Lung (tissue), 12 donors: ENCODE results near the gene TDRD6. TPM values are rescaled to one million over a fixed set of nuclear protein-coding genes. Genes with fewer than 3 reads are reported as not detected.

ENCODE experiments used
- ATAC-seq: fragments of 200-7000 bp; cut with Tn5 transposase; one replicate; pipeline ENCODE4 v1.9.1; 2020; ENCODE audit warnings: moderate number of reproducible peaks; ENCODE audit not compliant: insufficient read depth, low FRiP score
- DNase-seq, 3 donors: peaks; one replicate each; pipeline ENCODE4 v3.0.0-alpha.2; 2013 to 2017
- H3K27ac ChIP-seq, 2 donors: one replicate each; pipeline ENCODE4 v1.5.1; 2013; ENCODE audit warnings: mild to moderate bottlenecking in 2 of 2, moderate library complexity in 2 of 2, control low read depth in 1 of 2, inconsistent platforms in 1 of 2, low read depth in 1 of 2, low read length in 1 of 2
- H3K27me3 ChIP-seq, 3 donors: one replicate each; pipeline ENCODE4 v1.5.1; 2013; ENCODE audit warnings: low read length in 2 of 3; ENCODE audit not compliant: control insufficient read depth in 3 of 3, insufficient read depth in 3 of 3
- H3K36me3 ChIP-seq, 4 donors: one replicate each; pipeline ENCODE4 v1.5.1; 2013; ENCODE audit warnings: low read length in 4 of 4, mild to moderate bottlenecking in 1 of 4, moderate library complexity in 1 of 4; ENCODE audit not compliant: control insufficient read depth in 4 of 4, insufficient read depth in 4 of 4
- H3K4me1 ChIP-seq, 5 donors: one replicate each; pipeline ENCODE4 v1.5.1; 2013; ENCODE audit warnings: low read length in 5 of 5, mild to moderate bottlenecking in 2 of 5, moderate library complexity in 1 of 5; ENCODE audit not compliant: control insufficient read depth in 5 of 5, insufficient read depth in 5 of 5
- H3K4me3 ChIP-seq: one replicate; pipeline ENCODE4 v1.5.1; 2013; ENCODE audit warnings: mild to moderate bottlenecking, control low read depth, moderate library complexity
- H3K9ac ChIP-seq, 2 donors: one replicate each; pipeline ENCODE4 v1.5.1; 2013; ENCODE audit warnings: low read length in 2 of 2, control low read depth in 1 of 2; ENCODE audit not compliant: insufficient read depth in 1 of 2
- H3K9me3 ChIP-seq, 4 donors: one replicate each; pipeline ENCODE4 v1.5.1; 2013; ENCODE audit warnings: low read length in 3 of 4, mild to moderate bottlenecking in 1 of 4, moderate library complexity in 1 of 4; ENCODE audit not compliant: control insufficient read depth in 4 of 4, insufficient read depth in 3 of 4
- CTCF ChIP-seq: IDR thresholded peaks from 2 replicates; pipeline ENCODE4 v1.5.1; 2012; ENCODE audit warnings: mild to moderate bottlenecking; ENCODE audit errors: control extremely low read depth, extremely low read depth
- WGBS, 2 donors: extraction: QIAGEN DNeasy Blood & Tissue Kit; methylation state at CpG; one replicate each; pipeline ENCODE4 v1.1.7; 2013; 5-methylcytosine and 5-hydroxymethylcytosine counted together
- polyA plus RNA-seq, 2 donors: library from polyadenylated mRNA; stranded (reverse); fragments of 200-250 nt; gene quantifications; one replicate each; pipeline ENCODE4 v1.2.1, GENCODE V29; 2013
- total RNA-seq, 2 donors: library from RNA; depleted of rRNA in 1 of 2; stranded (reverse); fragments of >200 nt in 1 of 2; gene quantifications; one replicate each; pipeline ENCODE4 v1.2.1, GENCODE V29; 2014 to 2021
- donor health status: control.
- donor health status: control.
- donor health status: Bipolar disorder and iron deficiency.
- donor health status: healthy.
- donor health status: DM: yes; HTN: yes; CAD: no.

Gene TDRD6
- total and polyA plus RNA-seq, 4 donors: 0.03 to 1.8 (median 0.42) TPM

- ATAC-seq (no peak), DNase-seq (no peak)
- Histone ChIP-seq H3K9me3 (no peaks in the 10 kb centered on the region), H3K9ac (no peak overlapping the region), H3K36me3 (no peaks in the 10 kb centered on the region), H3K4me1 (peaks cover 0 to 17% (median 0%) of the 10 kb centered on the region in 5 donors), H3K4me3 (no peak overlapping the region), H3K27me3 (no peaks in the 10 kb centered on the region), H3K27ac (no peak overlapping the region)
- 94 to 97% methylated on average over 84 to 85 of the region's 85 CpGs for WGBS, 2 donors
- no peak for TF ChIP-seq CTCF
Observed at GRCh38 chr6:46688117-46688965, 656 bp downstream of the TDRD6 start.

GRCh38 chr6:46688966-46689335 lies 1.3 kb downstream of the TDRD6 start:
- no peak for TF ChIP-seq CTCF
- no peak overlapping the region for H3K9ac ChIP-seq
- H3K27me3 ChIP-seq: no peaks in the 10 kb centered on the region
- H3K27ac ChIP-seq: no peak overlapping the region
- H3K9me3 ChIP-seq: no peaks in the 10 kb centered on the region
- H3K36me3 ChIP-seq: no peaks in the 10 kb centered on the region
- DNase-seq (no peak), ATAC-seq (no peak)
- H3K4me3 ChIP-seq: no peak overlapping the region
- peaks cover 0 to 17% (median 0%) of the 10 kb centered on the region in 5 donors for H3K4me1 ChIP-seq
- WGBS, 2 donors: 96% methylated on average over 13 of the region's 13 CpGs

GRCh38 chr6:46689657-46690056 lies 2.0 kb downstream of the TDRD6 start:
- no peaks in the 10 kb centered on the region for H3K27me3 ChIP-seq
- DNase-seq: no peak
- H3K9ac ChIP-seq: no peak overlapping the region
- H3K4me3 ChIP-seq: no peak overlapping the region
- no peaks in the 10 kb centered on the region for H3K9me3 ChIP-seq
- no peak overlapping the region for H3K27ac ChIP-seq
- no peak for ATAC-seq
- no peak for TF ChIP-seq CTCF
- WGBS, 2 donors: 87 to 90% methylated on average over 3 of the region's 3 CpGs
- peaks cover 0 to 17% (median 0%) of the 10 kb centered on the region in 5 donors for H3K4me1 ChIP-seq
- no peaks in the 10 kb centered on the region for H3K36me3 ChIP-seq
